Activated T-cell treated with anti-CD3 and anti-CD28 coated beads, Interleukin-2, amount 50 U/mL, for 24 hours (primary cell): Measurements from ENCODE around the gene PYM1.

Experiments
- DNase-seq: peaks from one replicate; pipeline ENCODE4 v3.0.0-alpha.2; 2020
- H3K27ac Mint-ChIP-seq: 2 replicates; pipeline ENCODE4 v1.8.0; 2020; ENCODE audit warnings: mild to moderate bottlenecking, mixed read lengths
- H3K27me3 Mint-ChIP-seq: 2 replicates; pipeline ENCODE4 v1.8.0; 2020; ENCODE audit warnings: mixed read lengths
- H3K36me3 Mint-ChIP-seq: 2 replicates; pipeline ENCODE4 v1.8.0; 2020; ENCODE audit warnings: low read depth, mixed read lengths
- H3K4me1 Mint-ChIP-seq: 2 replicates; pipeline ENCODE4 v1.8.0; 2020; ENCODE audit warnings: low read depth, mixed read lengths
- H3K4me3 Mint-ChIP-seq: 2 replicates; pipeline ENCODE4 v1.8.0; 2020; ENCODE audit warnings: mild to moderate bottlenecking, moderate library complexity, mixed read lengths
- H3K9me3 Mint-ChIP-seq: 2 replicates; pipeline ENCODE4 v1.8.0; 2020; ENCODE audit warnings: mixed read lengths

PYM1 gene

DNA sequence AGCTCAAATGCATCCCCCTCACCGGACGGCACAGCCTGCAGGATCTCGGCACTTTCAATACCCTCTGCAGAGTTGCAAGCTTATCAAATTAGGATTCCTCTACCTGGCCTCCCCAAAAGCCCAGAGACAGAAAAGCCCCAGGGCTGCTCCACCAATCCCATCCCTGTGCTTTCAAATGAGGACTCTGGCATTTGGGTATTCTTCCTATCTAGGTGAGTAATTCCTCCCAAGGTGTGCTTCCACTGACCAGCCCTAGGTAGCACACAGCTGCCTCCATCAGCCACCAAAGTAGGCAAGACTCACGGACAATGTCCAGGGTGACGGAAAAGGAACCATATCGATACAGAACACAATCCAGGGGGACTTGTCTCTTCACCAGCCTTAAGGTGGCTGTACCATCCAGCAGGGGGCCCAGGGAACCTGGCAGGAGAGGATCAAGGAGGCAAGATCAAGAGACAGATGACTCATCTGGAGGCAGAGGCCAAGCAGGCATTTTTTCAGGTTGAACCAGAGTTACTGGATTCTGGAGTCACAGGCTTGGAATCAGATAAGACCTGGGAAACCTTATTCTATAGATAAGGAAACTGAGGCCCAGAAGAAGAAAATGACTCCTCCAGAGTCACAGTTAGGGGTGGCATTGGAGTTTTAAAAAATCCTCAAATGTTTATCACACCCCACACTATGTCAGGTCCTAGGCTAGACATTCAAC lies 28.3 kb upstream of the PYM1 start:
- no peaks in the 10 kb centered on the region for H3K9me3 Mint-ChIP-seq
- peak overlapping the region; percentile 74 for H3K27ac Mint-ChIP-seq
- H3K4me3 Mint-ChIP-seq, result no peak overlapping the region
- DNase-seq, result peak; percentile 57
- H3K36me3 Mint-ChIP-seq, result peaks cover 52% of the 10 kb centered on the region
- peaks cover 30% of the 10 kb centered on the region for H3K4me1 Mint-ChIP-seq
- no peaks in the 10 kb centered on the region for H3K27me3 Mint-ChIP-seq

DNA sequence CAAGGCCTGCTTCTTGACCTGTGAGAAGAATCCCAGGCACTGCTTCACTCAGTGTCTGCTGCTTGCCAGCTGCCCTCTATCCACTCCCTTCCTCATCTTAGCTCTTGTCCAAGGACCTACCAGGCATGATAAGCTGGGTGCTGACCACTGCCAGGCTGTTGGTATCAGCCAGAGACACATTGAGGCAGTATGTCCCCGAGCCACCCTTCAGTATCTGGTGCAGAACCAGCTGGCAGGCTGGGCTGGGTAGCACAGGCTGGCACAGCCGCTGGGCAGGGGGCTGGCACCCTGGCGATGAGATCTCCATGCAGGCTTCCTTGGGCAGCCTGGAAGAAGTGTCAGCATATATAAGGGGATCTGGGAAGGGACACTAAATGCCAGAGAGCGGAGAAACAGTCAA lies 27.6 kb upstream of the PYM1 start:
- Mint-ChIP-seq H3K27ac (peak overlapping the region; percentile 74), H3K9me3 (no peaks in the 10 kb centered on the region), H3K27me3 (no peaks in the 10 kb centered on the region), H3K4me1 (peaks cover 30% of the 10 kb centered on the region), H3K36me3 (peaks cover 55% of the 10 kb centered on the region), H3K4me3 (no peak overlapping the region)
- peak; percentile 32 for DNase-seq

GRCh38 chr12:55946553-55946952 lies 18.9 kb upstream of the PYM1 start:
- Mint-ChIP-seq H3K27ac (peak overlapping the region; percentile 86), H3K4me3 (no peak overlapping the region), H3K9me3 (no peaks in the 10 kb centered on the region), H3K27me3 (no peaks in the 10 kb centered on the region), H3K4me1 (peaks cover 42% of the 10 kb centered on the region), H3K36me3 (peaks cover 86% of the 10 kb centered on the region)
- no peak for DNase-seq

- Mint-ChIP-seq H3K4me3 (no peak overlapping the region), H3K27ac (peak overlapping the region; percentile 79), H3K36me3 (peaks cover 98% of the 10 kb centered on the region), H3K4me1 (peaks cover 73% of the 10 kb centered on the region), H3K9me3 (no peaks in the 10 kb centered on the region), H3K27me3 (no peaks in the 10 kb centered on the region)
- DNase-seq, result no peak
These were observed 15.0 kb upstream of the PYM1 start for GRCh38 chr12:55942577-55943136.

- H3K4me1 Mint-ChIP-seq, result peaks cover 74% of the 10 kb centered on the region
- H3K36me3 Mint-ChIP-seq, result peaks cover 99% of the 10 kb centered on the region
- H3K27ac Mint-ChIP-seq, result peak overlapping the region; percentile 79
- no peaks in the 10 kb centered on the region for H3K9me3 Mint-ChIP-seq
- H3K4me3 Mint-ChIP-seq, result no peak overlapping the region
- H3K27me3 Mint-ChIP-seq, result no peaks in the 10 kb centered on the region
- DNase-seq, result no peak
These were observed 14.4 kb upstream of the PYM1 start for GRCh38 chr12:55942055-55942454.

DNA sequence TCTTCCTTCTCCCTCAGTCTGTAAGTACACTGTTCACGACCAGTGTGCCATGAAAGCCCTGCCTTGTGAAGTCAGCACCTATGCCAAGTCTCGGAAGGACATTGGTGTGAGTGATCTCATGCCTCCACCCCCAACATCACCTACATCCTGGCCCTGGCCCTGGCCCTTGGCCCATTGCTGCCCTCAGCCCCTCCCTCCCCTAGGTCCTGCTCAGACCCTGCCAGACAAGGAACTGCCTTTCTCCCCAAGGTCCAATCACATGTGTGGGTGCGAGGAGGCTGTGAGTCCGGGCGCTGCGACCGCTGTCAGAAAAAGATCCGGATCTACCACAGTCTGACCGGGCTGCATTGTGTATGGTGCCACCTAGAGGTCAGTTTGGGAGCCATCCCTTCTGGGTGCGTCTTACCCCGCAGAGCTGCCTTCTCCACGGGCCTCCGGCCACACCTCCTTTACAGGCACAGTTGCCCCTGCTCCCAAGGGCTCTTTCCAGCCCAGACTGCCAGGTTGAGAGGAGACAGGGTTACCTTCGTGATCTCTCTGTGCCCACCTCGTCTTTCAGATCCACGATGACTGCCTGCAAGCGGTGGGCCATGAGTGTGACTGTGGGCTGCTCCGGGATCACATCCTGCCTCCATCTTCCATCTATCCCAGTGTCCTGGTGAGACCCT lies 12.5 kb upstream of the PYM1 start:
- Mint-ChIP-seq H3K27me3 (no peaks in the 10 kb centered on the region), H3K4me1 (peaks cover 77% of the 10 kb centered on the region), H3K4me3 (peak overlapping the region; percentile 35), H3K36me3 (peaks cover 99% of the 10 kb centered on the region), H3K9me3 (no peaks in the 10 kb centered on the region), H3K27ac (peak overlapping the region; percentile 98)
- DNase-seq, result peak; percentile 84

- Mint-ChIP-seq H3K36me3 (peaks cover 100% of the 10 kb centered on the region), H3K4me3 (no peak overlapping the region), H3K27ac (peak overlapping the region; percentile 98), H3K9me3 (no peaks in the 10 kb centered on the region), H3K27me3 (no peaks in the 10 kb centered on the region), H3K4me1 (peaks cover 83% of the 10 kb centered on the region)
- peak; percentile 44 for DNase-seq
These were observed 11.3 kb upstream of the PYM1 start for GRCh38 chr12:55938826-55939501.

DNA sequence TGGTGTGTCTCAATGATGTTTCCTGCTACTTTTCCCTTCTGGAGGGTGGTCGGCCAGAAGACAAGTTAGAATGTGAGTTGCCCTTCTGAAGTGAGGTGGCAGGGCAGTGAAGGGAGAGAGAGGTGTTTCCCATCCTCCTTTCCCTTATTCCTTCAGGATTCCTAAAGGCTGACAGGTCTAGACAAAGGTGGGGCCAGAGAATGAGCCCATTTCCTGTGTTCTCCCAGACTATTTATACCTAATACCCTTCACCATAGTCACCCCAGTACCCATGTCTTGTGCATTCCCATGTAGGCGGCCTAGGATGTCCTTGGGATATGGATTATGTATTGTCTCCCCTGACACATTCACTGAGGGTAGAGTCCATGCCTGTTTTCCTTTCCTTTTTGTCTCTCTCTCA lies 10.3 kb upstream of the PYM1 start:
- H3K36me3 Mint-ChIP-seq, result peaks cover 99% of the 10 kb centered on the region
- H3K4me3 Mint-ChIP-seq, result no peak overlapping the region
- H3K4me1 Mint-ChIP-seq, result peaks cover 91% of the 10 kb centered on the region
- H3K9me3 Mint-ChIP-seq, result no peaks in the 10 kb centered on the region
- no peaks in the 10 kb centered on the region for H3K27me3 Mint-ChIP-seq
- peak overlapping the region; percentile 98 for H3K27ac Mint-ChIP-seq
- no peak for DNase-seq

GRCh38 chr12:55935738-55936151 lies 8.1 kb upstream of the PYM1 start:
- H3K9me3 Mint-ChIP-seq, result no peaks in the 10 kb centered on the region
- peak; percentile 58 for DNase-seq
- H3K36me3 Mint-ChIP-seq, result peaks cover 97% of the 10 kb centered on the region
- H3K27me3 Mint-ChIP-seq, result no peaks in the 10 kb centered on the region
- H3K4me3 Mint-ChIP-seq, result peak overlapping the region; percentile 91
- peak overlapping the region; percentile 98 for H3K27ac Mint-ChIP-seq
- H3K4me1 Mint-ChIP-seq, result peaks cover 86% of the 10 kb centered on the region

DNA sequence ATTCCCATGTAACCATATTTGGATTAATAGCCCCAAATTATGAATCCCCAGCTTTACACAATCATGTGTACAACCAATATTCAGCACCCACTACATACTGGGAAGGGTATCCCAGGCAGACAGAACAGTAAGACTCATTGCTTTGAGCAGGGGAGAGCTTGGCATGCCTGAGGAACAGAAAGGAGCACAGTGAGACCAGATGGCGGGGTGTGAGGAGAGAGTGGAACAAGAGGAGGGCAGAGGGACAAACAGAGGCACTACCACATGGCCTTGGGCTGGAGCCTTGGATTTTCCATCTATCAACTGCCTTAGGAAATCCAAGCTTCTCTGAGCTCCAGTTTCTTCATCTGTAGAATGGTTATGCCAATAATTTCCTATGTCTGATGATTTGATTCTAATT lies 7.1 kb upstream of the PYM1 start:
- H3K4me3 Mint-ChIP-seq, result peak overlapping the region; percentile 91
- H3K27ac Mint-ChIP-seq, result peak overlapping the region; percentile 98
- peaks cover 85% of the 10 kb centered on the region for H3K4me1 Mint-ChIP-seq

DNA sequence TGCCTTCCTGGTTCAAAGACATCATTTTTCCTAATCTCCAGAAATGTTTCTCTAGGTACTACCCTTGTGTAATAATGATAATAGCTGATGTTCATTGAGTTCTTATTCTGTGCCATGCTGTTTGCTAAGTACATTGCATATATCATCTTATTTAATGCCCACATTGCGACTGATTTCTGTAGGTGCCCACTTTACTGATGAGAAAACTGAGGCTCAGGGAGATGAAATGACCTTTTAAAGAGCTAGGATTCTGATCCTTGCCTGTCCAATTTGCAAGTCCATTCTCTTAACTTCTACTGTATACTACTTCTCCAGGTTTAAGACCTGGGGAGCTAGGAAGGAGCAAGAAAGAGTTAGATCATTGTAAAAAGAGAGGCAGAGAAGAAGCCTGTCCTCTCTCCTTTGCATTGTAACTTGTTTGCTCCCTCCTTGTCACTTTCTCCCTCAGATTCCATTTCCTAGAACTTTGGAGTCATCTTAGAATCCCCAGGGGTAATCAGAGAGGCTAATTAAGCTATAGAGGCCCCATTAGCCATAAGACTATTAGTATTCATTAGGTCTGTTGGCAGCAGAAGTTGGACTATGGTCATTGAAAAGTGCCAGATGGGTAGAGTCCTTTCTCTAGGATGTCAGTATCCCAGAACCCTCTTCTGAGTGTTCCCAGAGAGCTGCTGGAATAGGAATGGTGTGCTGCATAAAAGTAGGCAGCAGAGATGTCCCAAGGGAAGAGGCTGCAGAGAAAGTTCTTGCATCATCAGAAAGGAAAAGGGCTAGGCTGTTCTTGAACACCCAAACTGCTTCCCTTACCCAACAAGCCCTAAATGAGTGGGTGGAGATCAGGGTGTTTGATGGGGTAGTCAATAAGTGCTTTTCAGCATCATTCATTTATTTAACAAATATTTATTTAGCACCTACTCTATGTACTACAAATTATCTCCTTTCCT lies 6.4 kb upstream of the PYM1 start:
- H3K9me3 Mint-ChIP-seq, result no peaks in the 10 kb centered on the region
- peaks cover 85% of the 10 kb centered on the region for H3K4me1 Mint-ChIP-seq
- no peak for DNase-seq
- peak overlapping the region; percentile 91 for H3K4me3 Mint-ChIP-seq
- H3K27me3 Mint-ChIP-seq, result no peaks in the 10 kb centered on the region
- peak overlapping the region; percentile 98 for H3K27ac Mint-ChIP-seq
- H3K36me3 Mint-ChIP-seq, result peaks cover 80% of the 10 kb centered on the region

More for the DNA sequence above, 7.1 kb upstream of the PYM1 start:
- H3K27me3 Mint-ChIP-seq, result no peaks in the 10 kb centered on the region
- H3K9me3 Mint-ChIP-seq, result no peaks in the 10 kb centered on the region
- no peak for DNase-seq
- H3K36me3 Mint-ChIP-seq, result peaks cover 87% of the 10 kb centered on the region

GRCh38 chr12:55933169-55933798 lies 5.6 kb upstream of the PYM1 start:
- Mint-ChIP-seq H3K27ac (peak overlapping the region; percentile 98), H3K27me3 (no peaks in the 10 kb centered on the region), H3K36me3 (peaks cover 72% of the 10 kb centered on the region), H3K4me1 (peaks cover 80% of the 10 kb centered on the region), H3K9me3 (no peaks in the 10 kb centered on the region), H3K4me3 (peak overlapping the region; percentile 91)
- DNase-seq, result no peak

GRCh38 chr12:55932551-55932910 lies 4.8 kb upstream of the PYM1 start:
- H3K9me3 Mint-ChIP-seq, result no peaks in the 10 kb centered on the region
- peaks cover 75% of the 10 kb centered on the region for H3K4me1 Mint-ChIP-seq
- peaks cover 70% of the 10 kb centered on the region for H3K36me3 Mint-ChIP-seq
- H3K27ac Mint-ChIP-seq, result peak overlapping the region; percentile 98
- H3K27me3 Mint-ChIP-seq, result no peaks in the 10 kb centered on the region
- peak overlapping the region; percentile 91 for H3K4me3 Mint-ChIP-seq
- DNase-seq, result peak; percentile 51
